H9 (cell line): ENCODE results near the gene COG2. TPM values are rescaled to one million over a fixed set of nuclear protein-coding genes. Genes with fewer than 3 reads are reported as not detected.

Source experiments
- DNase-seq: peaks from one replicate; pipeline ENCODE4 v3.0.0-alpha.2; 2017
- H2AFZ ChIP-seq: one replicate; pipeline ENCODE4 v1.6.1; 2013; ENCODE audit warnings: mild to moderate bottlenecking, low read length, control low read depth, moderate library complexity
- H2AK5ac ChIP-seq: 2 replicates; pipeline ENCODE4 v1.6.1; 2013; ENCODE audit warnings: low read length, control low read depth, mixed read lengths; ENCODE audit not compliant: insufficient read length
- H2BK120ac ChIP-seq: one replicate; pipeline ENCODE4 v1.6.1; 2013; ENCODE audit warnings: low read depth, mild to moderate bottlenecking, low read length, control low read depth, inconsistent platforms; ENCODE audit not compliant: poor library complexity, severe bottlenecking
- H2BK12ac ChIP-seq: 2 replicates; pipeline ENCODE4 v1.6.1; 2013; ENCODE audit warnings: low read length, control low read depth, mixed read lengths, low read depth; ENCODE audit not compliant: insufficient read length
- H2BK15ac ChIP-seq: 2 replicates; pipeline ENCODE4 v1.6.1; 2013; ENCODE audit warnings: low read depth, low read length, control low read depth
- H2BK20ac ChIP-seq: one replicate; pipeline ENCODE4 v1.6.1; 2013; ENCODE audit warnings: low read depth, mild to moderate bottlenecking, low read length, control low read depth, inconsistent platforms; ENCODE audit not compliant: poor library complexity, severe bottlenecking
- H2BK5ac ChIP-seq: 2 replicates; pipeline ENCODE4 v1.6.1; 2013; ENCODE audit warnings: low read length, control low read depth, mixed read lengths; ENCODE audit not compliant: insufficient read length
- H3K14ac ChIP-seq: 2 replicates; pipeline ENCODE4 v1.6.1; 2013; ENCODE audit warnings: low read length, control low read depth; ENCODE audit not compliant: insufficient read depth
- H3K18ac ChIP-seq: 2 replicates; pipeline ENCODE4 v1.6.1; 2013; ENCODE audit warnings: low read depth, mild to moderate bottlenecking, mixed read lengths, low read length, control low read depth; ENCODE audit not compliant: insufficient read length
- H3K23ac ChIP-seq: 2 replicates; pipeline ENCODE4 v1.6.1; 2013; ENCODE audit warnings: low read length, control low read depth, mixed read lengths, low read depth; ENCODE audit not compliant: insufficient read length
- H3K23me2 ChIP-seq: 2 replicates; pipeline ENCODE4 v1.6.1; 2013; ENCODE audit warnings: low read depth, mild to moderate bottlenecking, mixed read lengths, low read length, control low read depth; ENCODE audit not compliant: insufficient read length, poor library complexity, severe bottlenecking
- H3K27ac ChIP-seq: 2 replicates; pipeline ENCODE4 v1.5.1; 2013; ENCODE audit warnings: low read length, control low read depth, mixed read lengths, low read depth; ENCODE audit not compliant: insufficient read length
- H3K27me3 ChIP-seq: 2 replicates; pipeline ENCODE4 v1.6.1; 2013; ENCODE audit warnings: low read length, control low read depth, inconsistent platforms; ENCODE audit not compliant: insufficient read depth
- H3K4ac ChIP-seq: 2 replicates; pipeline ENCODE4 v1.6.1; 2013; ENCODE audit warnings: low read depth, mild to moderate bottlenecking, control low read depth, inconsistent platforms, low read length, moderate library complexity
- H3K4me1 ChIP-seq: 2 replicates; pipeline ENCODE4 v1.6.1; 2013; ENCODE audit warnings: low read length, control low read depth, inconsistent platforms; ENCODE audit not compliant: insufficient read depth
- H3K4me2 ChIP-seq: 2 replicates; pipeline ENCODE4 v1.6.1; 2013; ENCODE audit warnings: low read length, control low read depth, mixed read lengths; ENCODE audit not compliant: insufficient read length, insufficient read depth
- H3K56ac ChIP-seq: 2 replicates; pipeline ENCODE4 v1.6.1; 2013; ENCODE audit warnings: low read depth, mild to moderate bottlenecking, mixed read lengths, low read length, control low read depth; ENCODE audit not compliant: insufficient read length
- H3K79me1 ChIP-seq: 2 replicates; pipeline ENCODE4 v1.6.1; 2013; ENCODE audit warnings: low read depth, mild to moderate bottlenecking, moderate library complexity, low read length, control low read depth, inconsistent platforms; ENCODE audit not compliant: insufficient read depth, poor library complexity, severe bottlenecking
- H3K79me2 ChIP-seq: 2 replicates; pipeline ENCODE4 v1.6.1; 2013; ENCODE audit warnings: low read length, control low read depth, inconsistent platforms; ENCODE audit not compliant: insufficient read depth
- H3K9ac ChIP-seq: 2 replicates; pipeline ENCODE4 v1.6.1; 2013; ENCODE audit warnings: low read length, control low read depth, mixed read lengths; ENCODE audit not compliant: insufficient read length; ENCODE audit errors: extremely low read depth
- H3K9me3 ChIP-seq: one replicate; pipeline ENCODE4 v1.6.1; 2013; ENCODE audit warnings: low read depth, low read length, inconsistent platforms; ENCODE audit not compliant: control insufficient read depth
- H3T11ph ChIP-seq: one replicate; pipeline ENCODE4 v1.6.1; 2013; ENCODE audit warnings: mild to moderate bottlenecking, low read length, control low read depth, inconsistent platforms
- H4K20me1 ChIP-seq: one replicate; pipeline ENCODE4 v1.6.1; 2013; ENCODE audit not compliant: control insufficient read depth, insufficient read length, insufficient read depth
- H4K5ac ChIP-seq: 2 replicates; pipeline ENCODE4 v1.6.1; 2013; ENCODE audit warnings: low read depth, mild to moderate bottlenecking, mixed read lengths, low read length, control low read depth; ENCODE audit not compliant: insufficient read length
- H4K8ac ChIP-seq: replicated peaks from 2 replicates; pipeline ENCODE4 v1.6.1; 2013; ENCODE audit warnings: low read length, control low read depth, mixed read lengths, low read depth; ENCODE audit not compliant: insufficient read length
- H4K91ac ChIP-seq: 2 replicates; pipeline ENCODE4 v1.6.1; 2013; ENCODE audit warnings: low read depth, mild to moderate bottlenecking, moderate library complexity, mixed read lengths, low read length, control low read depth; ENCODE audit not compliant: insufficient read length
- H3K27ac Mint-ChIP-seq, 3 experiments: 2 replicates in 2 of 3; 3 replicates in 1 of 3; pipeline ENCODE4 v1.8.0; 2020 to 2021; ENCODE audit warnings: mixed read lengths in 3 of 3, mild to moderate bottlenecking in 1 of 3, moderate library complexity in 1 of 3
- H3K27me3 Mint-ChIP-seq: 2 replicates; pipeline ENCODE4 v1.8.0; 2021; ENCODE audit warnings: low read depth, mild to moderate bottlenecking, moderate library complexity, mixed read lengths
- H3K36me3 Mint-ChIP-seq, 3 experiments: 2 replicates in 2 of 3; 3 replicates in 1 of 3; pipeline ENCODE4 v1.8.0; 2020 to 2021; ENCODE audit warnings: low read depth in 3 of 3, mixed read lengths in 3 of 3; ENCODE audit not compliant: insufficient read depth in 1 of 3
- H3K4me1 Mint-ChIP-seq, 2 experiments: 2 replicates each; pipeline ENCODE4 v1.8.0; 2020; ENCODE audit warnings: mixed read lengths in 2 of 2
- H3K4me3 Mint-ChIP-seq, 2 experiments: 2 replicates in 1 of 2; 3 replicates in 1 of 2; pipeline ENCODE4 v1.8.0; 2020 to 2021; ENCODE audit warnings: mild to moderate bottlenecking in 2 of 2, mixed read lengths in 2 of 2, moderate library complexity in 1 of 2
- H3K9me3 Mint-ChIP-seq, 2 experiments: 2 replicates in 1 of 2; 3 replicates in 1 of 2; pipeline ENCODE4 v1.8.0; 2020; ENCODE audit warnings: mild to moderate bottlenecking in 2 of 2, mixed read lengths in 2 of 2, moderate library complexity in 1 of 2
- CTCF ChIP-seq: fragments of 200-600 bp; sonication (generic); conservative IDR thresholded peaks from 3 replicates; pipeline ENCODE4 v1.8.0; 2021; ENCODE audit warnings: antibody characterized with exemption, mild to moderate bottlenecking
- WGBS: extraction: QIAGEN DNeasy Blood & Tissue Kit; methylation state at CpG from one replicate; pipeline ENCODE4 v1.1.7; 2013; ENCODE audit warnings: missing lambda C conversion rate, low lambda C conversion rate, mixed read lengths; ENCODE audit not compliant: insufficient read length; ENCODE audit errors: extremely low coverage; 5-methylcytosine and 5-hydroxymethylcytosine counted together
- total RNA-seq: library from RNA; stranded (reverse); gene quantifications from 2 replicates; pipeline ENCODE4 v1.2.1, GENCODE V29; 2021

COG2 gene
- total RNA-seq, 1 experiment from 2014 or later: 42.2 TPM

GRCh38 chr1:230627767-230628166 lies 14.5 kb upstream of the COG2 start:
- no peaks in the 10 kb centered on the region for H3K9me3 ChIP-seq
- no peak overlapping the region for H4K91ac ChIP-seq
- H3K27me3 ChIP-seq: no peaks in the 10 kb centered on the region
- no peak overlapping the region for H4K8ac ChIP-seq
- Mint-ChIP-seq H3K27ac (no peak overlapping the region), H3K9me3 (no peaks in the 10 kb centered on the region), H3K27me3 (peaks cover 2% of the 10 kb centered on the region; the same call in 1 of the 2 replicates), H3K36me3 (no peaks in the 10 kb centered on the region), H3K4me1 (peaks cover 6 to 10% of the 10 kb centered on the region in 2 experiments; a peak in 3 of 4 replicates), H3K4me3 (no peak overlapping the region)
- H3K14ac ChIP-seq: no peak overlapping the region
- 0 out of 2 replicates have a peak, but pooled peaks cover 2% of the 10 kb centered on the region for H3K4me1 ChIP-seq
- H2BK20ac ChIP-seq: no peak overlapping the region
- H2BK5ac ChIP-seq: no peak overlapping the region
- no peak overlapping the region for H3K18ac ChIP-seq
- H3K79me2 ChIP-seq: no peaks in the 10 kb centered on the region
- H2BK120ac ChIP-seq: no peak overlapping the region
- no peak overlapping the region for H2BK12ac ChIP-seq
- no peak overlapping the region for H3K27ac ChIP-seq
- WGBS: no CpG with 5 or more reads among the region's 2 CpGs
- no peaks in the 10 kb centered on the region for H3K79me1 ChIP-seq
- no peak for TF ChIP-seq CTCF
- no peak overlapping the region for H3K23ac ChIP-seq
- no peak overlapping the region for H2BK15ac ChIP-seq
- H3K9ac ChIP-seq: no peak overlapping the region
- no peak for DNase-seq
- no peak overlapping the region for H2AFZ ChIP-seq
- no peaks in the 10 kb centered on the region for H4K20me1 ChIP-seq
- no peak overlapping the region for H3K4me2 ChIP-seq
- H3K4ac ChIP-seq: no peak overlapping the region
- no peak overlapping the region for H2AK5ac ChIP-seq
- no peaks in the 10 kb centered on the region for H3K23me2 ChIP-seq
- H3K56ac ChIP-seq: no peak overlapping the region
- H4K5ac ChIP-seq: no peak overlapping the region
- no peak overlapping the region for H3T11ph ChIP-seq
